GM11168 (cell line): ENCODE measurements around the gene PFDN1.

Experiments
- in situ Hi-C: fragments of 300-500 bp; cut with MboI; formaldehyde crosslinking; loops from one replicate; pipeline ENCODE4 v1.12.0; 2022; ENCODE audit warnings: low sequenced_read_pairs; ENCODE audit not compliant: unreplicated experiment

PFDN1 gene

DNA sequence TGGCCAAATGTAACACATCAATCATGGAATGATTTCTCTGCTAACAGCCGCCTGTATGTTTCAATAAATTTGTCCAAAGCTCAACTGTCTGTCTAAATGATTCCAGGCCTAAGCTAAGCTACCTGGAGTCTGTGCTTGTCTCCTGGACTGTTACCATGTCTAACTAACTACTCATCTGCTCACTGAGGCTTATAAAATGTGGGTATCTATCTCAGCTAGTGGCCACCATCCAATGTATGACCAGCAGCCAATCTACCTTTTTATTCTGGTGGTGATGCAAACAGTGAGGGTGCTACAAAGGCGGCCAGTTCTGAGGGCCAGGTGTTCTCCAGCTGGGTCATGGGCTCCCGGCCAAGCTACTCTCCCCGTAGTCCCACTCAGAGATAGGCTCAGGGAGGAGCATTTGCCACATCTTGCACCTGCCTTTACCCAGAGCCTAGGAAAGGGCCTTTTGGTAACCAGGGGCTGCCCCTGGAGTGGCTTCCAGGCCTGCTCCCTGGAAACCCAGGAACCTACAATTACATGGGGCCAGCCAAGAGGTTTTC is 59.1 kb downstream of the PFDN1 start:
- in situ Hi-C loops = no loop called here

- in situ Hi-C loops = no loop called here
Measured at GRCh38 chr5:140242890-140243585, 59.9 kb downstream of the PFDN1 start.

DNA sequence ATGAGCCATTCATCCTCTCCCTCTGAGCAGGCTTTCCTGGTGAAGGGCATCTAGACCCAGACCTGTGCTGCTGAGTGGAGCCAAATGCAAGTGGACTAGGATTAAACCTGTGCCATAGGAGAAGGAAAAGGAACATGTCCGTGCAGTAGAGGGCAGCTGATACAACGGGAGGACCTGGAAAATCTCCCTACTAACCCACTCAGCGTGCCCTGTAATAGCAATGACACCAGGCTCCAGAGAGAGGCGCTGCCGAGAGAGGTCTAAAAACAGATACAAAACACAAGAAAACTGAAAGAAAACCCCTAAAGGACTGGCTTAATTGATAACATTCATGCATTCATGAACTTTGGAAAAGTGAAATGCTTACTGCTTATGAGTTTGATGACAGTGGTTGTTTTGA is 60.8 kb downstream of the PFDN1 start:
- in situ Hi-C loops = no loop called here

- in situ Hi-C loops = no loop called here
Measured at GRCh38 chr5:140240987-140241706, 61.8 kb downstream of the PFDN1 start.

GRCh38 chr5:140239939-140240700 is 62.8 kb downstream of the PFDN1 start:
- in situ Hi-C loops = no loop called here

DNA sequence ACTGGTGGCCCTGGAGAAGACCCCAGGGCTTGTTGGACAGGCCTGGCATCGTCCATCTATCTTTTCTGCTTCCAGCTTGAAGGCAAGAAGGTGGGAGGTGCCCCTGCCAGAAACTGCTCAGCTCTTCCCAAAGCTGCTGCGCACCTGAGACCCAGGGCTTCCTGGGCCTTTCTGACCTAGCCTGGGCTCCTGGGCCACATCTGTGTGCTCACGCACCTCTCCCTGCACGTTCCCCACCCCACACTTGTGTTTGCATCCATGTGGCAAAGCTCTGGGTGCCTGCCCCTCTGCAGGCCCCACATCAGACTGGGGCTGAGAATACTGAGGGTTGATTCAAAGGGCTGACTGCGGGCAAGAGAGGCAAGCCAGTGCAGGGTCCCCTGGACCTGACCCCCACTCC is 63.4 kb downstream of the PFDN1 start:
- in situ Hi-C loops = no loop called here

GRCh38 chr5:140238756-140239155 is 64.1 kb downstream of the PFDN1 start:
- in situ Hi-C loops = no loop called here

DNA sequence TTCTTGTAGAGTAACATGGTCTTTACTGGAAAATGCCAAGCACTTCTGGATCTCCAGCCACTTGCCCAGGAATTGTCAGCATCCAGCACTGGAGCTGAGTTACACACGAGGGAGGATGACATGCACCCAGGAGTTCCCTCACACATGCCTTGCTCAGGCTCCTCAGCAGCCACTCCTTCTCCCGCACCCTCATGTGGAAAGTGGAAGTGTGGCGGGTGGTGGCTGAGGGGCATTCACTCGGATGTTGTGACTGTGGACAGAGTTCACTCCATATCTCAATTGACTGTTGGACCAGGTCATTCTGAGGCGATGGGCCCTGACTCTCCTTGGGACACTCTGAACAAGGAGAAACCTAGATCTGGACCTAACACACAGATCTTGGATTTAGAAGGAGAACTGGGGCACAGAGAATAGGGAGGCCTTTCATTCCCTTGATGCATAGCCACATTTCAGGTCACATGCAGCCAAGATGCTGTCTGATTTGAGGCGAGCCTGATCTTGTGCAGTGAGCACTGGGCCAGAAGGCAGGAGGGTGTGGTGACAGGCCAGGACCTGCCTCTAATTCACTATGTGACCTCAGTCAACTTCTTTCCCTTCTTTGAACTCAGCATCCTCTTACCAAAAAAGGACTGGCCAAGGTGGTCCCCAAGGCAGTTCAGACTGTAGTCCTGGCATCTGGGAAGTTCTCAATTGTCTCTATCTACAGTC is 65.9 kb downstream of the PFDN1 start:
- in situ Hi-C loops = no loop called here

DNA sequence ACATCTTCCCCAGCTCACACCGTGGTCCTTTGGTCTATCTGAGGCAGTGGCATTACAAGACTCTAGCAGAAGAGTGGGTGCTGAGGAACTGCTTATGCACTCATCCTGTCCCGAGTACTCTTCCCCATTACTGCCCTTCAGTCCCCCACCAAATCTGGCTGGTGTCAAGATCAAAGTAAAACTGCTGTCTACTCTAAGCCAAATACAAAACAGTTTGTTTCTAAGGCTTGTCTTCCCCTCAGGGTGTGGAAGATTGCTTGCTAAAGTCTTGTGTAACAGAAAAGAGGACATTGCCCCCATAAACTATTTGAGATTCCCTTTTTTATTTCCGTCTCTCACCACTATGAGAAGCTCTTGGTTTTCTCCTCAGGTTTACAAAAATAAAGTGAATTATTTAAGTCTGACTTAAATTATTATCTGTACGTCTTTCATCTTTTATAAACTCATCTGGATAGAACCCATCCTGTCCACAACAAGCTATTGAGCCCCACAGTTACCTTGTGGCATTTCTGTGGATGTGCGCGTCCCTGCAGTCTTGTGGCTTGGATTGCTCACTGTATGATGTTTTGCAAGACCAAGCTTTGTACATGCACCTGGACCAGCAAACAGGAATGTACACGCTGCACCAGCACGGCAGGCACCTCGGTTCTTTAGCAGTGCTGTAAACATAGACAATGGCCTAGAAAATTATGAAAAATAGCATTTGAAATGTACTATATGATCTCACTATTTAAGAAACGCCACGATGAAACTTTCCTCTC is 66.9 kb downstream of the PFDN1 start:
- in situ Hi-C loops = no loop called here

DNA sequence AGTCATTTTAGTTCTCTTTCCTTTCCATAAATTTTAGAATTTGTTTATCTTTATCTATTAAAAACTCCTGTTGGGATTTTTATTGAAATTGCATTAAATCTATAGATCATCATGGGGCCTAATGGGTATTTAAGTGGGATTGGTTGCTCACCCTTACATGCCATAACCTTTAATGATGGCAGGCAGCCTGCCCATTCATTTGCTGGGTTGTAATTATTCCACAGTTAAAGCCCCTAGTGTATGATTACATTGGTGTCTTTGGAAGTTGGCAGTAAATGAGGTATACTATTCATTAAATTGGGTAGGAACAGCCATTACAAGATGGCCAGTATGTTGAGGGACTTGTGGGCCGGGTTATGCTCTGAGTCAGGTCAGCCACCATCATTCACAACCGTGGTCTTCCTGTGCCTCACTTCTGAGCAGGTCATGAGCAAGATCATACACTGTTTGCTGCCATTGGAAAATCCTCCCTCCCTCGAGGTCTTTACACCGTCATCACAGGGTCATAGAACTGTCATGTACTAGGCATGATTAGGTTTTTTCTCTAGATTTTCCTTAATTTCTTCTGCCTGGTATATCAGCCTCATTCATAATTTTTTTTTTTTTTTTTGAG is 68.4 kb downstream of the PFDN1 start:
- in situ Hi-C loops = loop anchor here (5.0 kb wide), 1 partner anchor 123 kb away; no protein-coding TSS in a partner anchor

DNA sequence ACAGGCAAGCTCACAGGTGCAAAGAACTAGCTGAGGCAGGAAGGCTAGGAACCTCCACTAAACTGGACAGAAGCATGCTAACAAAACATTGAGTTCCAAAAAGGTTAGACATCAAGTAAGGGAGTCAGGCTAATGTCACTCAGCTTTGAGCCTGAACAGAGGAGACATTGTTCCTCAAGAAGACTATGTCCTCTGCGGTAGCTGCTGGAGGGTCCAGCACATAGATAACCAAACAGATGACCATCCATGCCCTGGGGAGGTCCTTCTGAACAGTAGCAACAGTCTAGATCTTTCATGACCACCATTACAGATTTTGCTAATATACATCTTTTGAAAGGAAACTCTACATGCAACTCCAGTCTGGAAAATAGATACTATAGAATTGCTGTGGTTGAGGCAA is 70.2 kb downstream of the PFDN1 start:
- in situ Hi-C loops = loop anchor here (5.0 kb wide), 1 partner anchor 125 kb away; no protein-coding TSS in a partner anchor

DNA sequence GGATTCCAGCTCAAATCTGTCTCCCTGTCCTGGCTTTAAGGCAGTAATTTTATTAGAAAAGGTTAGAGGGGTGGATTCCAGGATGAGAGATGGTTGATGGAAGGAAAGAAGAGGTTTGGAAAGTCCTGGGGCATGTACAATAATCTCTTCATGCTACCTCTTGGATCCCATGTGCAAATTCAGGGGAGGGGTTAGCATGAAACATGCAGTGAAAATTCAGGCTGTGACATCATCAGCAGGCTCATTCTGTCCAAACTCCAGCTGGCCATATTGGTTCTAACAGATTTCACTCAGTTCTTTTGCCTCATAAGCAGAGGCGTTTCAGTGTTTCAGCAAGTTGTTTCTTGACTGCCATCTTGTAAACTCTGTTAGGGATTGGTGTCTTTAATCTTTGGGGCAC is 72.5 kb downstream of the PFDN1 start:
- in situ Hi-C loops = loop anchor here (5.0 kb wide), 1 partner anchor 127 kb away; no protein-coding TSS in a partner anchor

DNA sequence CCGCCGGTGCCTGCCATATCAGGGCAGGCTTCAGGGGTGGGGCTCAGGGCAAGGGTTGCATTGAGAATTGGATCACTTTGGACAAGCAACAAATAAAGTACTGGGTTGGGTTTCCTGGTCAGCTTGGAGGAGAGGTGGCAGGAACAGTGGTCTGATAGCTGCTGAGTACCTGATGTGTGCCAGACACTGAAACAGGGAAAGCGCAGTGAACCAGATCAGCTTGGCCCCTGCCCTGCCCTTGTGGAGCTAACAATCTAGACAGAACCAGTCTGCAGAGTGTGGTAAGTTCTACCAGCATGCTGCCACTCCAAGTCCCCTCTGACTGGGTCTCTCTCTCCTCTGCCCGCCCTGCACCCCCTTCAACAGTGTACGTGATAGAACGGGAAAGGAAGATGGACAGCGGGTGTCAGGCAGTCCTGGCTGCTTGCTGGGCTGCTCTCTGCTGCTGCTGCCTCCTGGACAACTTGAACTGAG is 74.5 kb downstream of the PFDN1 start:
- in situ Hi-C loops = no loop called here

DNA sequence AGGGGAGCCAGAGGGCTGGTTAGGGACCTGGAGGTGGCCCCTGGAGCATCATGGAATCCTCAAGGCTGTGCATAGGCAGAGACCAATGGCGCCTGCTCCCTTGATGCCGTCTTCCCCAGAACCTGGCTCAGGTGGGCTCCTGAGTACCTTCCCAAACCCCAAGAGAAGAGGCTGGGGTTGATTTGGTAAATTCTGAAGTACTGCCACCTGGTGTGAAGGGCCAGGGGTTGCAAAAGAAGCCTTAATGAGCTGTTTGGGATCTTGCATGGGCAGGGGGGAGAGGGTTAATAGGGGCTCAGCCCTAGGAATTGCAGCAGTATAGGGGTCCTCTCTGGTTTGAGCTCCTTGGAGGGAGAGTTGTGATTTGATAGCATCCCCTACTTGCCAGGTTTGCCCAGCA is 75.9 kb downstream of the PFDN1 start:
- in situ Hi-C loops = no loop called here

DNA sequence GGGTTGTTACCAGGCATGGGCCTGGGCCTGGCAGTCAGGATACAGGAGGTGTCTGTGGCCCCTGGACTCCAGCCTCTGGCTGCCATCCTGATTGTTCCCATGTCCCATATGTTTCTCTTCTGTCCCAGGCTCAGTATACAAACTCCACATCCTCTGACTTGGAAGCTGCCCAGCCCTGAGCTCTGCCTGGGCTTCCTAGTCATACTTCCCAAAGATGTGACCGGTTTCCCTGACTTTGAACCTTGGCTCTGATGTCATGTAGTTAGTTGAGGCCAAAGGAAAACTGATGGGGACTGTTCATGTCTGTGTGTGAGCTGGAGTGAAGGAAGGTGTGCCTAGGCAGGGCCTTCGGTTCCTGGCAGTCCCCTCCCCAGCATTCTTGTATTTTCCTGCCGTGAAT is 77.5 kb downstream of the PFDN1 start:
- in situ Hi-C loops = no loop called here

- in situ Hi-C loops = no loop called here
Measured at GRCh38 chr5:140224658-140225057, 78.2 kb downstream of the PFDN1 start.

GRCh38 chr5:140223567-140223966 is 79.3 kb downstream of the PFDN1 start:
- in situ Hi-C loops = no loop called here

GRCh38 chr5:140222416-140222815 is 80.5 kb downstream of the PFDN1 start:
- in situ Hi-C loops = no loop called here

- in situ Hi-C loops = no loop called here
Measured at GRCh38 chr5:140221697-140222223, 81.1 kb downstream of the PFDN1 start.
